ENCODE results near the gene CENPC. TPM values are rescaled to one million over a fixed set of nuclear protein-coding genes. Genes with fewer than 3 reads are reported as not detected.
"Not testable (repeated sequence)": the region's sequence is repeated elsewhere in the genome, so short reads cannot be mapped to it uniquely, and the experiment has no call there.

The CENPC gene
- total RNA-seq, 1 experiment from 2014 or later = 4.3 TPM

GRCh38 chr4:67565284-67565683 is 20.0 kb upstream of the CENPC start:
- DNase-seq = no peak
- Histone ChIP-seq H3K36me3 (no peaks in the 10 kb centered on the region), H3K9me3 (no peaks in the 10 kb centered on the region), H3K4me3 (no peak overlapping the region), H3K27me3 (no peaks in the 10 kb centered on the region)

GRCh38 chr4:67558493-67558892 is 13.2 kb upstream of the CENPC start, which contains the start of gene STAP1:
Gene STAP1 (plus strand): TSS chr4:67558727. CDS start chr4:67558810, 83 bp downstream.
- Histone ChIP-seq H3K36me3 (no peaks in the 10 kb centered on the region), H3K27me3 (no peaks in the 10 kb centered on the region), H3K4me3 (no peak within 1 kb of the TSS), H3K9me3 (no peaks in the 10 kb centered on the region)
- no peak for DNase-seq

GRCh38 chr4:67556436-67556835 is 11.1 kb upstream of the CENPC start:
- H3K4me3 ChIP-seq = no peak overlapping the region
- H3K27me3 ChIP-seq = no peaks in the 10 kb centered on the region
- no peak for DNase-seq
- H3K9me3 ChIP-seq = no peaks in the 10 kb centered on the region
- no peaks in the 10 kb centered on the region for H3K36me3 ChIP-seq

- Histone ChIP-seq H3K4me3 (no peak overlapping the region), H3K36me3 (no peaks in the 10 kb centered on the region), H3K27me3 (no peaks in the 10 kb centered on the region), H3K9me3 (no peaks in the 10 kb centered on the region)
- no peak for DNase-seq
These were observed 10.1 kb upstream of the CENPC start for GRCh38 chr4:67555447-67555846.

- H3K9me3 ChIP-seq = no peaks in the 10 kb centered on the region
- H3K27me3 ChIP-seq = no peaks in the 10 kb centered on the region
- H3K4me3 ChIP-seq = no peak overlapping the region
- H3K36me3 ChIP-seq = no peaks in the 10 kb centered on the region
- DNase-seq = no peak
These were observed 8.8 kb upstream of the CENPC start for GRCh38 chr4:67554096-67554495.

DNA sequence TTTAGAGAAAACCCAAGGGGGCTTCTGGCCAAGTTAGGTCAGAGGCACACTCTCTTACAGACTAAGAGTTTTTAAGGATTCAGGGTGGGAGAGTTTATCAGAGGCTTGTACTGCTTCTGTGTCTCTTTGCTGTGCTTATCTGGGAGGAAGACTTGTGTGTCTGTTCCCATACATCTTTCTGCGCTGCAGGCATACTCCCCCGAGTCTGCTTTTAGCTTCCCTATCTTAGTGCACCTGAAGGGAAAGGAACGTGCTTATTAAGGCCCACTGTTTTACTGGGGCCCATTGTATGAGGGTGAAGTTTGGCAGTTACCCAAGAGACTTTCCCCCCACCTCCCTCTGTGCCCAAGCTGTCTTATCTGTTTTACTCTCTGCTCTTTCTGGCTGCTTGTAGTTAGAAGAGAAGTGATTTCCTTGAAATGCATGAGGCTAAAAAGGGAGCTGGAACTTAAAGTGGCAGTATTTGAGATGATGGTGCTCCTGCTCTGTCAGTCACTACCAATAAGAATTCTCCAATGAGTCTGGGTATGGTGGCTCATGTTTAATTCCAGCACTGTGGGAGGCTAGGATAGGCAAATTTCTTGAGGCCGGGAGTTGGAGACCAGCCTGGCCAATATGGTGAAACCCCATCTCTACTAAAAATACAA is 7.0 kb upstream of the CENPC start:
- H3K9me3 ChIP-seq, H3K4me3 ChIP-seq, H3K36me3 ChIP-seq, DNase-seq, H3K27me3 ChIP-seq: not testable (repeated sequence)

DNA sequence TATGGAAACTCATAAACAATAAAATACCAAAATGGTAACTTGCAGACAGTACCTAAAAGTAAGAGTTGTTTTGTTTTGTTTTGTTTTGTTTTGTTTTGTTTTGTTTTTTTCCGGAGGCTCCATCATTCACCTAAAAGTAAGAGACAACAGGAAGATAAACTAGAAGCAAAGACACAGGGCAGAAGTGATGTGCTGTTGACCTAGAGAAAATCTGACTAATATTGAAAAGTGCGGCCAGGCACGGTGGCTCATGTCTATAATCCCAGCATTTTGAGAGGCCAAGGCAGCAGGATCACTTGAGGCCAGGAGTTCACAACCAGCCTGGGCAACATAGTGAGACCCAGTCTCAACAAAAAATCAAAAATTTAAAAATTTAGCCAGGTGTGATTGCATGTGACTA is 5.6 kb upstream of the CENPC start:
- Histone ChIP-seq H3K4me3 (no peak overlapping the region), H3K9me3 (no peaks in the 10 kb centered on the region), H3K27me3 (no peaks in the 10 kb centered on the region), H3K36me3 (no peaks in the 10 kb centered on the region)
- DNase-seq = no peak

- no peak for DNase-seq
- Histone ChIP-seq H3K27me3 (no peaks in the 10 kb centered on the region), H3K9me3 (no peaks in the 10 kb centered on the region), H3K36me3 (no peaks in the 10 kb centered on the region), H3K4me3 (no peak overlapping the region)
These were observed 5.1 kb upstream of the CENPC start for GRCh38 chr4:67550451-67550850.

GRCh38 chr4:67549123-67549522 is 3.8 kb upstream of the CENPC start:
- Histone ChIP-seq H3K27me3 (no peaks in the 10 kb centered on the region), H3K4me3 (no peak overlapping the region), H3K9me3 (no peaks in the 10 kb centered on the region), H3K36me3 (no peaks in the 10 kb centered on the region; the same call in 1 of the 2 replicates)
- no peak for DNase-seq

- DNase-seq = no peak
- Histone ChIP-seq H3K36me3 (peaks cover 14% of the 10 kb centered on the region), H3K4me3 (no peak overlapping the region), H3K27me3 (no peaks in the 10 kb centered on the region), H3K9me3 (no peaks in the 10 kb centered on the region)
These were observed 1.7 kb upstream of the CENPC start for GRCh38 chr4:67546971-67547370.

DNA sequence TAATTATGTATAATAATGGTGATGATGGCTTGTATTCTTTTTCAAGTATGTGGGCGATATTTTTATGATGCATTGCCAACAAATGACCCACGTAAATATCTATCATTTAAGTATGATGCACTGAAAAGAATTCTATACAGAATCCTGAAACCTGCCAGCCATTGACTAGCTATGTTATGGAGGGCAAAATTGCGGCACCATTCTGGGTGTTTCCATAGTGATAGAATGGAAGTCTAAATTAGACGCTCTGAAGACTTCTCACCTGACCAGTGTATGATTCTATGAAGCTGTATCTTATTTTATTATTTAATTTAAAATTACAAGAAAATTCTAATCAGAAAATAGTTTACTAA is 677 bp upstream of the CENPC start:
- Histone ChIP-seq H3K4me3 (peak overlapping the region; percentile 94), H3K9me3 (no peaks in the 10 kb centered on the region), H3K27me3 (no peaks in the 10 kb centered on the region), H3K36me3 (peaks cover 18% of the 10 kb centered on the region)
- DNase-seq = no peak

DNA sequence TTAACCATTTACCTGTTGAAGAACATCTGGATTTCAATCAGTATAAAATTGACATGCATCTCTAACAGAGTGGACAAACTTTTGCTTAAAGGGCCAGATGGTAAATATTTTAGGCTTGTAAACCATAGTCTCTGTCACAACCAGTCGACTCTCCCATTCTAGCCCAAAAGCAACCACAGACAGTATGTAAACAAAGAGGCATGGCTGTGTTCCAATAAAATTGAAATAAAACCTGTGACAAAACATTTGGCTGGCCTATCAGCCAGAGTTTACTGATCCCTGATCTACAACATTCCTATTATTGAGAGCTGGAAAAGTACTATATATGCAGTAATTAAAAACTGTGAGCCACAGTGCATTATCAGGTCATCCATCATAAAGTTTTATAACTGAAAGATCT is 3.2 kb downstream of the CENPC start:
- no peaks in the 10 kb centered on the region for H3K9me3 ChIP-seq
- DNase-seq = no peak
- H3K36me3 ChIP-seq = peaks cover 41% of the 10 kb centered on the region

GRCh38 chr4:67539830-67540229 is 5.5 kb downstream of the CENPC start:
- Histone ChIP-seq H3K9me3 (no peaks in the 10 kb centered on the region), H3K27me3 (no peaks in the 10 kb centered on the region), H3K36me3 (peaks cover 48% of the 10 kb centered on the region), H3K4me3 (no peak overlapping the region)
- DNase-seq = no peak

More for the DNA sequence above, 3.2 kb downstream of the CENPC start:
- Histone ChIP-seq H3K4me3 (no peak overlapping the region), H3K27me3 (no peaks in the 10 kb centered on the region)

- Histone ChIP-seq H3K36me3 (peaks cover 48% of the 10 kb centered on the region), H3K4me3 (no peak overlapping the region), H3K9me3 (no peaks in the 10 kb centered on the region), H3K27me3 (no peaks in the 10 kb centered on the region)
- DNase-seq = no peak
These were observed 9.9 kb downstream of the CENPC start for GRCh38 chr4:67535280-67535840.

- H3K27me3 ChIP-seq = no peaks in the 10 kb centered on the region
- H3K4me3 ChIP-seq = no peak overlapping the region
- DNase-seq = no peak
- no peaks in the 10 kb centered on the region for H3K9me3 ChIP-seq
- H3K36me3 ChIP-seq = peaks cover 42% of the 10 kb centered on the region
These were observed 12.2 kb downstream of the CENPC start for GRCh38 chr4:67533112-67533511.

DNA sequence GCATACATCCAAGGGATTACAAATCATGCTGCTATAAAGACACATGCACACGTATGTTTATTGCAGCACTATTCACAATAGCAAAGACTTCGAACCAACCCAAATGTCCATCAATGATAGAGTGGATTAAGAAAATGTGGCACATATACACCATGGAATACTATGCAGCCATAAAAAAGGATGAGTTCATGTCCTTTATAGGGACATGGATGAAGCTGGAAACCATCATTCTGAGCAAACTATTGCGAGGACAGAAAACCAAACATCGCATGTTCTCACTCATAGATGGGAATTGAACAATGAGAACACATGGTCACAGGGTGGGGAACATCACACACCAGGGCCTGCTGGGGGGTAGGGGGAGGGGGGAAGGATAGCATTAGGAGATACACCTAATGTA is 12.9 kb downstream of the CENPC start:
- H3K36me3 ChIP-seq = peaks cover 37% of the 10 kb centered on the region
- H3K9me3 ChIP-seq, DNase-seq, H3K4me3 ChIP-seq, H3K27me3 ChIP-seq: not testable (repeated sequence)

GRCh38 chr4:67531379-67531962 is 13.8 kb downstream of the CENPC start:
- DNase-seq = no peak
- Histone ChIP-seq H3K9me3 (no peaks in the 10 kb centered on the region), H3K27me3 (no peaks in the 10 kb centered on the region), H3K4me3 (no peak overlapping the region), H3K36me3 (peaks cover 36% of the 10 kb centered on the region)

DNA sequence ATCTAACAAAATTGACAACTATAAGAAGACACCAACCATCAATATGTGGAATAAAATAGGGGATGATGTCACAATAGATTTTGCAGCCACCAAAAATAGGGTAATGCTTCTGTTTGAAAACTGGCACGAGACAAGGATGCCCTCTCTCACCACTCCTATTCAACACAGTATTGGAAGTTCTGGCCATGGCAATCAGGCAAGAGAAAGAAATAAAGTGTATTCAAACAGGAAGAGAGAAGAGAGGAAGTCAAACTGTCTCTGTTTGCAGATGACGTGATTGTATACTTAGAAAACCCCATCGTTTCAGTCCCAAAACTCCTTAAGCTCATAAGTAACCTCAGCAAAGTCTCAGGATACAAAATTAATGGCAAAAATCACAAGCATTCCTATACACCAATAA is 21.2 kb downstream of the CENPC start:
- not testable (repeated sequence) for DNase-seq, H3K27me3 ChIP-seq, H3K4me3 ChIP-seq, H3K9me3 ChIP-seq
- peaks cover 11% of the 10 kb centered on the region for H3K36me3 ChIP-seq
